Mesendoderm (in vitro differentiated cells): ENCODE results near the gene LCN2.

Experiments
- DNase-seq: peaks from one replicate; pipeline ENCODE4 v3.0.0; 2013
- H2AK5ac ChIP-seq: 2 replicates; pipeline ENCODE4 v1.6.1; 2013; ENCODE audit warnings: low read length, inconsistent platforms
- H2BK120ac ChIP-seq: 2 replicates; pipeline ENCODE4 v1.6.1; 2013; ENCODE audit warnings: low read depth, mild to moderate bottlenecking, low read length, moderate library complexity, mixed read lengths
- H2BK15ac ChIP-seq: replicated peaks from 2 replicates; pipeline ENCODE4 v1.6.1; 2013; ENCODE audit warnings: low read depth, mild to moderate bottlenecking, moderate library complexity
- H2BK5ac ChIP-seq: 2 replicates; pipeline ENCODE4 v1.6.1; 2013; ENCODE audit warnings: low read length, inconsistent platforms
- H3K18ac ChIP-seq: 2 replicates; pipeline ENCODE4 v1.6.1; 2013; ENCODE audit warnings: mild to moderate bottlenecking, low read length, mixed read lengths
- H3K23ac ChIP-seq: one replicate; pipeline ENCODE4 v1.6.1; 2013; ENCODE audit warnings: low read length
- H3K27ac ChIP-seq: 2 replicates; pipeline ENCODE4 v1.5.1; 2013; ENCODE audit warnings: low read depth, mild to moderate bottlenecking, inconsistent platforms, low read length, moderate library complexity
- H3K27me3 ChIP-seq: 2 replicates; pipeline ENCODE4 v1.6.1; 2013; ENCODE audit warnings: low read length, control low read depth, mild to moderate bottlenecking, inconsistent platforms; ENCODE audit not compliant: insufficient read depth, poor library complexity
- H3K36me3 ChIP-seq: 2 replicates; pipeline ENCODE4 v1.6.1; 2013; ENCODE audit warnings: low read length, inconsistent platforms; ENCODE audit not compliant: control insufficient read depth, insufficient read depth
- H3K4ac ChIP-seq: one replicate; pipeline ENCODE4 v1.6.1; 2013; ENCODE audit warnings: low read depth, mild to moderate bottlenecking, low read length, moderate library complexity
- H3K4me1 ChIP-seq: 2 replicates; pipeline ENCODE4 v1.6.1; 2013; ENCODE audit warnings: low read depth, low read length, inconsistent platforms; ENCODE audit not compliant: control insufficient read depth
- H3K4me2 ChIP-seq: 2 replicates; pipeline ENCODE4 v1.6.1; 2013; ENCODE audit warnings: low read length
- H3K4me3 ChIP-seq: 2 replicates; pipeline ENCODE4 v1.5.1; 2013; ENCODE audit warnings: mild to moderate bottlenecking, low read length
- H3K56ac ChIP-seq: one replicate; pipeline ENCODE4 v1.6.1; 2013; ENCODE audit warnings: low read length
- H3K79me1 ChIP-seq: 2 replicates; pipeline ENCODE4 v1.6.1; 2013; ENCODE audit warnings: low read length, inconsistent platforms
- H3K79me2 ChIP-seq: 2 replicates; pipeline ENCODE4 v1.6.1; 2013; ENCODE audit warnings: mild to moderate bottlenecking, low read length; ENCODE audit not compliant: control insufficient read depth, insufficient read depth
- H3K9ac ChIP-seq: 2 replicates; pipeline ENCODE4 v1.6.1; 2013; ENCODE audit warnings: low read length, inconsistent platforms
- H4K5ac ChIP-seq: one replicate; pipeline ENCODE4 v1.6.1; 2013; ENCODE audit warnings: low read length
- H4K8ac ChIP-seq: one replicate; pipeline ENCODE4 v1.6.1; 2013; ENCODE audit warnings: low read depth, mild to moderate bottlenecking, control low read depth, low read length, moderate library complexity
- WGBS: extraction: QIAGEN DNeasy Blood & Tissue Kit; methylation state at CpG from one replicate; pipeline ENCODE4 v1.1.7; 2013; ENCODE audit warnings: low lambda C conversion rate, missing lambda C conversion rate; ENCODE audit not compliant: insufficient coverage; ENCODE audit errors: extremely low coverage; 5-methylcytosine and 5-hydroxymethylcytosine counted together

LCN2 gene

GRCh38 chr9:128159784-128160602 lies 10.7 kb downstream of the LCN2 start, which contains the start of gene BBLN:
BBLN (plus strand) TSS chr9:128160265; CDS start chr9:128160408, 143 bp downstream.
- H3K36me3 ChIP-seq, result peaks cover 5% of the 10 kb centered on the region
- peak within 1 kb of the TSS; percentile 80 for H3K4me2 ChIP-seq
- peak; percentile 97 for DNase-seq
- H3K9ac ChIP-seq, result peak within 1 kb of the TSS; percentile 89
- H3K79me1 ChIP-seq, result no peaks in the 10 kb centered on the region
- no peaks in the 10 kb centered on the region for H3K27me3 ChIP-seq
- H2AK5ac ChIP-seq, result no peak within 1 kb of the TSS
- peak within 1 kb of the TSS; percentile 78 for H4K8ac ChIP-seq
- no peaks in the 10 kb centered on the region for H3K79me2 ChIP-seq
- H2BK5ac ChIP-seq, result no peak within 1 kb of the TSS
- peak within 1 kb of the TSS; percentile 75 for H3K18ac ChIP-seq
- peak within 1 kb of the TSS; percentile 3 for H2BK120ac ChIP-seq
- H3K4ac ChIP-seq, result peak within 1 kb of the TSS; percentile 81
- H3K4me1 ChIP-seq, result no peaks in the 10 kb centered on the region
- no CpG with 5 or more reads among the region's 77 CpGs for WGBS
- H2BK15ac ChIP-seq, result no peak within 1 kb of the TSS
- H3K27ac ChIP-seq, result no peak within 1 kb of the TSS
- peak within 1 kb of the TSS; percentile 94 for H3K56ac ChIP-seq
- no peak within 1 kb of the TSS for H4K5ac ChIP-seq
- peak within 1 kb of the TSS; percentile 83 for H3K4me3 ChIP-seq
- peak within 1 kb of the TSS; percentile 91 for H3K23ac ChIP-seq

- H3K79me2 ChIP-seq, result no peaks in the 10 kb centered on the region
- H3K27me3 ChIP-seq, result no peaks in the 10 kb centered on the region
- WGBS, result no CpG with 5 or more reads among the region's 23 CpGs
- peak overlapping the region; percentile 56 for H3K4me2 ChIP-seq
- no peak overlapping the region for H3K23ac ChIP-seq
- no peak overlapping the region for H2BK5ac ChIP-seq
- H3K79me1 ChIP-seq, result no peaks in the 10 kb centered on the region
- H2AK5ac ChIP-seq, result no peak overlapping the region
- H3K36me3 ChIP-seq, result peaks cover 5% of the 10 kb centered on the region
- peak; percentile 26 for DNase-seq
- H3K18ac ChIP-seq, result no peak overlapping the region
- peak overlapping the region; percentile 94 for H3K56ac ChIP-seq
- peak overlapping the region; percentile 77 for H4K8ac ChIP-seq
- peak overlapping the region; percentile 83 for H3K4me3 ChIP-seq
- no peak overlapping the region for H2BK120ac ChIP-seq
- H3K27ac ChIP-seq, result no peak overlapping the region
- no peak overlapping the region for H4K5ac ChIP-seq
- no peaks in the 10 kb centered on the region for H3K4me1 ChIP-seq
- no peak overlapping the region for H2BK15ac ChIP-seq
- H3K9ac ChIP-seq, result peak overlapping the region; percentile 89
- no peak overlapping the region for H3K4ac ChIP-seq
Measured at GRCh38 chr9:128160603-128160987, 11.3 kb downstream of the LCN2 start.

DNA sequence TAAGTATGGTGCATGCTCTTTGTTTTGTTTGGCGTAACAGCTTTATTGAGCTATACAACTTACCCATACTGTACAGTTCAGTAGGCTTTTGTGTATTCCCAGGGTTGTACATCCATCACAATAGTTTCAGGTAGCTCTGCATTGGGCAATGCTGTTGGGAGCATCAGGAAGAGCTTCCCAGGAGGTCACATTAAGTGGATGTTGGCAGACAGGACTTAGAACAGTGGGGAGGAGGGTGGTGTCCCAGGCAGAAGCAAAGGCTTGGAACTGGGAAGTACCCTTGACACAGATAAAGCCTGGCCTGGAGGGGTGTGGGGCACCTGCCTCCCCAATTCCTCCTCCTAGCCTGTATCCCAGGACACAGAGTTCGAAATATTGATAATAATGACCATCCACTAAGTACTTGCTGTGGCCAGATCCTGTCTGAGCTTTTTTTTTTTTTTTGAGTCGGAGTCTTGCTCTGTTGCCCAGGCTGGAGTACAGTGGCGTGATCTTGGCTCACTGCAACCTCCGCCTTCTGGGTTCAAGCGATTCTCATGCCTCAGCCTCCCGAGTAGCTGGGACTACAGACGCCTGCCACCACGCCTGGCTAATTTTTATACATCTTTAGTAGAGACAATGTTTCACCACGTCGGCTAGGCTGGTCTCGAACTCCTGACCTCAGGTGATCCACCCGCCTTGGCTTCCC lies 12.1 kb downstream of the LCN2 start:
- H3K56ac ChIP-seq, result no peak overlapping the region
- no peak for DNase-seq
- no peak overlapping the region for H2BK5ac ChIP-seq
- no peak overlapping the region for H3K27ac ChIP-seq
- H2AK5ac ChIP-seq, result no peak overlapping the region
- H3K79me2 ChIP-seq, result no peaks in the 10 kb centered on the region
- no peak overlapping the region for H3K4ac ChIP-seq
- H3K9ac ChIP-seq, result no peak overlapping the region
- no peak overlapping the region for H4K5ac ChIP-seq
- no peak overlapping the region for H2BK120ac ChIP-seq
- no peak overlapping the region for H3K18ac ChIP-seq
- H3K23ac ChIP-seq, result no peak overlapping the region
- H2BK15ac ChIP-seq, result no peak overlapping the region
- no peaks in the 10 kb centered on the region for H3K4me1 ChIP-seq
- no peaks in the 10 kb centered on the region for H3K79me1 ChIP-seq
- H3K4me3 ChIP-seq, result no peak overlapping the region
- H3K36me3 ChIP-seq, result peaks cover 5% of the 10 kb centered on the region
- WGBS, result no CpG with 5 or more reads among the region's 13 CpGs
- H4K8ac ChIP-seq, result no peak overlapping the region
- no peak overlapping the region for H3K4me2 ChIP-seq
- H3K27me3 ChIP-seq, result no peaks in the 10 kb centered on the region

DNA sequence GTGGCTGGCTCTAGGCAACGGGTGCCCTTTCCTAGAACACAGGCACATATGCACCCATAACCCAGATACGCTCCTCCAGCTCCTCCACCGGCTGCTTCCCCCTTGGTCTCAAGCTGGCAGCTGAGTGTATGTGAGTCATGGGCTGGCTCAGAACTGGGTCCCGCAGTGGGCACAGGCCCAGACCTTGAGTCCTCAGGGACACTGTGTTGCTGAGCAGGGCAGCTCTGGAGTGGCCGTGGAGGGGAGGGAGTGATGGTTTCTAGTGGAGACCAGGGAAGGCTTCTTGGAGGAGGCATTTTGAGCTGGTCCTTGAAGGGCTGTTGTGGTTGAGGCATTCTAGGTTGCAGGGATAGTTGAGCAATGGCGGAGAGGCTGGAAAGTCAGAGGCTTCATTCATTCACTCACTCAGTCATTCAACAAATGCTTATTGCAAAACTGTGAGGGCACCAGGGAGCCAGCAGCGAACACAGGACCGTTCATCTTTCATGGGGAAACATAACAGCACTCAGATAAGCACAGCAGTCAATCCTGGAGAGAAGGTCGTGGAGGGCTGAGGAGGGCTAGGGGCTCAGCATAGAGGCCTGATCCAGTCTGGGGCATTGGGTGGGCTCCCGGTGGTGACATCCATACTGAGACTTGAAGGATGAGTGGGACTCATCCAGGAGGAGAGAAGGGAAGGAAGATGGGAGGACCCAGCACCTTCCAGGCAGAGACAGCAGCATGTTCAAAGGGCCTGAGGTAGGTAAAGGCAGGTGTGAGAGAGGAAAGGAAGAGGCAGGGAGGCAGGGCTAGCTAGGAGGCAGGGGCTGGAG lies 13.2 kb downstream of the LCN2 start:
- Histone ChIP-seq H2BK5ac (no peak overlapping the region), H2AK5ac (no peak overlapping the region), H3K27ac (no peak overlapping the region), H3K4me1 (no peaks in the 10 kb centered on the region), H3K4me2 (no peak overlapping the region), H3K23ac (no peak overlapping the region), H3K56ac (no peak overlapping the region), H3K36me3 (peaks cover 11% of the 10 kb centered on the region), H3K27me3 (no peaks in the 10 kb centered on the region), H3K4ac (no peak overlapping the region), H3K79me1 (no peaks in the 10 kb centered on the region), H4K8ac (no peak overlapping the region), H2BK15ac (no peak overlapping the region), H3K79me2 (no peaks in the 10 kb centered on the region), H3K9ac (no peak overlapping the region), H3K18ac (no peak overlapping the region), H2BK120ac (no peak overlapping the region), H4K5ac (no peak overlapping the region), H3K4me3 (no peak overlapping the region)
- no CpG with 5 or more reads among the region's 10 CpGs for WGBS
- DNase-seq, result no peak

DNA sequence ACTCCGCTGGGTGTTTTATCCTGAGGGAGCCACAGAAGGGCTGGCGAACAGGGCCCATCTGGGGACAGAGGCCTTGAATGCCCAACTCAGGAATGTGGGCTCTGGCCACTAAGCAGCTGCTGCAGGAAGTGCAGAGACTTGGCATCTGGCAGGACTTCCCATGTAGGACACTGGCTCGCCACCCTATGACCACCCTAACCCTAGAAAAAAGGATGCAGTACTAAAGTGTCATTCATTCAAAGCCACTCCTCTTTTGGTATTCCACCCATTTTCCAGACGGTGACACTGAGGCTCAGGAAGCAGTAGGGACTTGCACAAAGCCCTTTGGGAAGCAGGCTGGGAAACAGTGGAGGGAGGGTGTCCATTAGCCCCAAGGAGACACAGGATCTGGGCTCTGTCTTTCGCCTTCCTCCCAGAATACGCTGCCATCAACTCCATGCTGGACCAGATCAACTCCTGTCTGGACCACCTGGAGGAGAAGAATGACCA lies 13.8 kb downstream of the LCN2 start:
- H3K36me3 ChIP-seq, result peaks cover 11% of the 10 kb centered on the region
- H3K56ac ChIP-seq, result no peak overlapping the region
- no peaks in the 10 kb centered on the region for H3K4me1 ChIP-seq
- no peak overlapping the region for H3K18ac ChIP-seq
- H3K4ac ChIP-seq, result no peak overlapping the region
- no peak overlapping the region for H4K8ac ChIP-seq
- no peak overlapping the region for H3K9ac ChIP-seq
- no peaks in the 10 kb centered on the region for H3K27me3 ChIP-seq
- H3K23ac ChIP-seq, result no peak overlapping the region
- H3K4me2 ChIP-seq, result no peak overlapping the region
- no peak overlapping the region for H2BK5ac ChIP-seq
- H2BK120ac ChIP-seq, result no peak overlapping the region
- H2AK5ac ChIP-seq, result no peak overlapping the region
- WGBS, result no CpG with 5 or more reads among the region's 6 CpGs
- H4K5ac ChIP-seq, result no peak overlapping the region
- DNase-seq, result peak; percentile 19
- no peaks in the 10 kb centered on the region for H3K79me1 ChIP-seq
- H2BK15ac ChIP-seq, result no peak overlapping the region
- H3K4me3 ChIP-seq, result no peak overlapping the region
- H3K79me2 ChIP-seq, result no peaks in the 10 kb centered on the region
- no peak overlapping the region for H3K27ac ChIP-seq
